Measurements from ENCODE around the gene SPINK8.
"Not testable (repeated sequence)": the region's sequence is repeated elsewhere in the genome, so short reads cannot be mapped to it uniquely, and the experiment has no call there.

SPINK8 gene

GRCh38 chr3:48278884-48279559, 54.4 kb downstream of the SPINK8 start:
- no peak for DNase-seq (ENCODE audit: low spot score)

GRCh38 chr3:48276911-48277641, 56.4 kb downstream of the SPINK8 start:
- no peak for DNase-seq (ENCODE audit: low spot score)

GRCh38 chr3:48275287-48276027, 58.0 kb downstream of the SPINK8 start:
- no peak for DNase-seq (ENCODE audit: low spot score)

GRCh38 chr3:48274452-48274851, 59.0 kb downstream of the SPINK8 start:
- no peak for DNase-seq (ENCODE audit: low spot score)

GRCh38 chr3:48273594-48274211, 59.8 kb downstream of the SPINK8 start:
- peak; percentile 68 for DNase-seq (ENCODE audit: low spot score)

GRCh38 chr3:48271763-48272498, 61.5 kb downstream of the SPINK8 start:
- no peak for DNase-seq (ENCODE audit: low spot score)

- not testable (repeated sequence) for DNase-seq (ENCODE audit: low spot score)
Observed at GRCh38 chr3:48271223-48271622, 62.2 kb downstream of the SPINK8 start.

GRCh38 chr3:48270306-48270705, 63.2 kb downstream of the SPINK8 start:
- no peak for DNase-seq (ENCODE audit: low spot score)

GRCh38 chr3:48269592-48269991, 63.9 kb downstream of the SPINK8 start:
- no peak for DNase-seq (ENCODE audit: low spot score)

- peak; percentile 23 for DNase-seq (ENCODE audit: low spot score)
Observed at GRCh38 chr3:48268936-48269561, 64.4 kb downstream of the SPINK8 start.

- DNase-seq (ENCODE audit: low spot score), result peak; percentile 90
Observed at GRCh38 chr3:48268381-48268935, 65.0 kb downstream of the SPINK8 start.

- no peak for DNase-seq (ENCODE audit: low spot score)
Observed at GRCh38 chr3:48267782-48268181, 65.7 kb downstream of the SPINK8 start.

GRCh38 chr3:48258530-48258929, 74.9 kb downstream of the SPINK8 start:
- DNase-seq (ENCODE audit: low spot score), result no peak

Data from CD4-positive, alpha-beta T cell treated with Interleukin-2 at 100 ng/mL for 4 hours (primary cell).